Astrocyte (in vitro differentiated cells and primary cell): ENCODE data around the gene MUC15.

Experiments
- CTCF ChIP-seq: IDR thresholded peaks from 2 replicates; pipeline ENCODE4 v1.5.1; 2011; ENCODE audit warnings: low read depth, mild to moderate bottlenecking, inconsistent platforms, low read length, moderate library complexity; ENCODE audit not compliant: insufficient read depth
- EZH2 ChIP-seq: IDR thresholded peaks from 2 replicates; pipeline ENCODE4 v1.6.1; 2012; ENCODE audit warnings: mild to moderate bottlenecking, low read length, inconsistent platforms; ENCODE audit not compliant: insufficient read depth

- TF ChIP-seq CTCF (no peak), EZH2 (no peak)
Measured at GRCh38 chr11:26510164-26510563, 61.9 kb downstream of the MUC15 start.
